ENCODE results near the gene UST.

The UST gene

DNA sequence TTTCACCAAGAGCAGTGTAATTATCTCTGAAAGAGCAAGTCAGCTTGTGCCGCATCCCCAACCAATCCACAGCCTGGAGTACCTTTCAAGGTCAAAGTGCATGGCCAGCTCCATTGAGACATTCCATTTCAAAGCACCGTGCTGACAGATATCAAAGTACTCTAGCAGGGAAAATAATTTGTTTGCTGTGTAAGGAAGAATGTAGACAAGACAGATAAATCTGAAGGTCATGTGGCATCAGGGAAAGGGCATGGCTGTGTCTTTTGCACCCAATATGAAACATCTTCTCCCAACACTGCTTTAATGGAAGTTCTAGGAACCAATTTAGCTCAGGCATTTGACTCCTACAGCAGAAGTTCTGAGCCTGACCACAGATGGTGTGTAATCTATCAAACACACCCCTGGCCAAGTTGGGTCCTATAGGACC lies 328.0 kb downstream of the UST start:
- no peak for DNase-seq (ENCODE audit: low read depth)
- TF ChIP-seq, protein P1, sequence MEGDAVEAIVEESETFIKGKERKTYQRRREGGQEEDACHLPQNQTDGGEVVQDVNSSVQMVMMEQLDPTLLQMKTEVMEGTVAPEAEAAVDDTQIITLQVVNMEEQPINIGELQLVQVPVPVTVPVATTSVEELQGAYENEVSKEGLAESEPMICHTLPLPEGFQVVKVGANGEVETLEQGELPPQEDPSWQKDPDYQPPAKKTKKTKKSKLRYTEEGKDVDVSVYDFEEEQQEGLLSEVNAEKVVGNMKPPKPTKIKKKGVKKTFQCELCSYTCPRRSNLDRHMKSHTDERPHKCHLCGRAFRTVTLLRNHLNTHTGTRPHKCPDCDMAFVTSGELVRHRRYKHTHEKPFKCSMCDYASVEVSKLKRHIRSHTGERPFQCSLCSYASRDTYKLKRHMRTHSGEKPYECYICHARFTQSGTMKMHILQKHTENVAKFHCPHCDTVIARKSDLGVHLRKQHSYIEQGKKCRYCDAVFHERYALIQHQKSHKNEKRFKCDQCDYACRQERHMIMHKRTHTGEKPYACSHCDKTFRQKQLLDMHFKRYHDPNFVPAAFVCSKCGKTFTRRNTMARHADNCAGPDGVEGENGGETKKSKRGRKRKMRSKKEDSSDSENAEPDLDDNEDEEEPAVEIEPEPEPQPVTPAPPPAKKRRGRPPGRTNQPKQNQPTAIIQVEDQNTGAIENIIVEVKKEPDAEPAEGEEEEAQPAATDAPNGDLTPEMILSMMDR (IDR thresholded peaks at IDR 0.05; ENCODE audit: low read depth, low read length, missing control alignments): no peak
- no peak overlapping the region for H3K4me3 ChIP-seq (ENCODE audit: low read depth, low read length)

DNA sequence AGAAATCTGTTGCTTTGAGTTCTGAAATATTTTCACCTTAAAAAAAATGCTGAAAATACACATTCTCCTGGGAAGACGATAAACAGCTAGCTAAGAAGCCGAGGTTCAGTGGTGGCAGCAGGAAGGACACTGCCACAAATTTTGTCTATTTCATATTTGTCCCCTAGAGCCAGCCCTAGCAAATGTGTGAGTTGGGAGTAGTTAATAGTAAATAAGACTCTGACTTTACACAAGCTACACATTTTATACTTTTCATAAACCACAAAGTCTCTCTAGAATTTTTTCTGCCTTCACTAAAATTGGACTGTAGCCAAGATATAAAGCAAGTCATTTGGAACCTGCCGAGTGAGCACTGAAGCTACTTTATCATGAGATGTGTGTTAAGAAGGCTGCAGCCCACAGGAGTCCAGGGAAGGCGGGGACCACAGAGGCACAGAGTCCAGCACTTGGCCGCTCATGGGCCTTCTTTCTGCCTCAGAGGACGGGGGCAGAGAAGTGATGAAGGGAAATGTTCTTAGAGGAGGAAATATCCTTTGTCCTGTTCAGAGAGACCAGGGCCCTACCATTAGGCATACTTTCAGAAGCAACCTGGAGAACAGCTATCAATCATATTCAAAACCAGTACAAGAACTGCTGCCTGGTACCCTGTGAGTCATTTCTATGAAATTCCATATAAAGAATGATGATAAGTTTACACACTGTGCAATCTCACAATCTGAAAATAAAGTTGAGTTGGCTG lies 329.0 kb downstream of the UST start:
- DNase-seq (ENCODE audit: low read depth): no peak
- TF ChIP-seq, protein P1 (IDR thresholded peaks at IDR 0.05; ENCODE audit: low read depth, low read length, missing control alignments): no peak
- H3K4me3 ChIP-seq (ENCODE audit: low read depth, low read length): no peak overlapping the region

DNA sequence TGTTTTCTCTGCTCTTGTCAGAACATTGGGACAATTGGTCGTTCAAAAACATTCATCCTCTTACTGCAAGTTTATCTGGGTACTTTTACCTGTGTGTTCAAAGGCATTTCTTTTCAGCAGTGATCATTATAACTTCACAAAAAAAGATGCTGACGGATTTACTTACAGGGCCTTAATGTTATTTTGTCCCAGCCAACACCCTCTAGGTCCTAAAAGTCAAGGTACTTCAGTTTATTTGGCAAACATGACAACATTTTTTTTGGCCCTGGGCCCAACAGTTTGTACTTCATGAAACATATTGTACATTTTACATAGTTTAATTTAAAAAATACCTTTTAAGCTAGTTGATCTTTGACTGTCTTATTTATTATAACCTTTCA lies 329.5 kb downstream of the UST start:
- TF ChIP-seq, protein P1 (IDR thresholded peaks at IDR 0.05; ENCODE audit: low read depth, low read length, missing control alignments): no peak
- H3K4me3 ChIP-seq (ENCODE audit: low read depth, low read length): no peak overlapping the region
- DNase-seq (ENCODE audit: low read depth): no peak

DNA sequence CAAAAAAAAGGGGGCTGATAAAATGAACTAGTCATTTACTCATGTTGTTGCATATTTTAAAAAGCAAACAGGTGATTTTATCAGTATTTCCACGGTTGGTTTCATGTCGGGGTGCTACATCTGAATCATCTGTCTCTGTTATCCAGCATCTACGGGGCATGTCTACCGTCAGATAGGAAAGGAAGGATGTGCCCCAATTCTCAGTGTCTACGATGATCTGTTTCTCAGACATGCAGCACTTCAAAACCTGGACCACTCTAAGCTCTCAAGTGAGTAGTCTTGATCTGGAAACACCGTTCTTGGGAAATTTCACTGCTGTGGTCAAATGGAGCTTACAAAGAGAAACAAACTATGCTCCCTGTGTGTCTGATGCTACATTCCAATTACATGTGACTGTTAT lies 330.4 kb downstream of the UST start:
- TF ChIP-seq, protein P1 (IDR thresholded peaks at IDR 0.05; ENCODE audit: low read depth, low read length, missing control alignments): no peak
- H3K4me3 ChIP-seq (ENCODE audit: low read depth, low read length): no peak overlapping the region
- DNase-seq (ENCODE audit: low read depth): no peak

DNA sequence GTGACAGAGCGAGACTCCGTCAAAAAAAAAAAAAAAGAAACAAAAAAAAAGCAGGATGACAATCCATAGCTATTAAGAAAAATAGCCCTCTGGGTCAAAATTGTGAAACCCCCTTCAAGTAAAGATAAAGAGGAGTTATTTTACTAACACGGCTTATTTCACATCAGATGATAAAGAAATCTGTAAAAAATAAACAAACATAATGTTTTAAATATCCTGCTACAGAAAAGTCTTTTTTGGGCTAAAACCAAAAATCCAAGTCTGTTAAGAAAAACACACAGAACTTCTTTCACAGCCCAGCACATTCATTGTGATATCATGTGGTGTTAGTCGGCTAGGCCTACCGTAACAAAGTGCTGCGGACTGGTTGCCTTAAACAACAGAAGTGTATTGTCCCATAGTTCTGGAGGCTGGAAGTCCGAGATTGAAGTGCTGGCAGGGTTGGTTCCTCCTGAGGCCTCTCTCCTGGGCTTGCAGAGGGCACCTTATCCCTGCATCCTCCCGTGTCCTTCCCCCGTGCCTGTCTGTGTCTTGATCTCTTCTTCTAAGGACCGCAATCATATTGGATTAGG lies 331.5 kb downstream of the UST start:
- TF ChIP-seq, protein P1 (IDR thresholded peaks at IDR 0.05; ENCODE audit: low read depth, low read length, missing control alignments): no peak
- H3K4me3 ChIP-seq (ENCODE audit: low read depth, low read length): no peak overlapping the region
- no peak for DNase-seq (ENCODE audit: low read depth)

DNA sequence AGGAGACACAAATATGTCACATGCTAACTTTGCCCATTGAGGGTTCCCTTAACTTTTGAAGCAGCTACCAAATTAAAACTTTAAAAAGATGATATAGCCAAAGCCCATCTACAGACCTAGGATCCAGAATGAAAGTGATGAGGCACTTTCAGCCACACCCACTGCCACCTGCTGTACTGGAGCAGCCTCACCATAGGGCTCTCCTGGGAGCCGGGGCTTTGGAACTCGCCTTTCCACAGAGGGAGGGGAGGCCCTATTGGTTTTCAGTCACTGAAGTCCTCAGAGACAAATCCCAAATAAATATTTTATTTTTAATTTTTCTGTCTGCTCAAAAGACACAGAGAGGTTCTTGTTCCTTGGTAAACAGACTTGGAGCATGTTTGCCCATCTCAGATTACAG lies 332.6 kb downstream of the UST start:
- TF ChIP-seq, protein P1 (IDR thresholded peaks at IDR 0.05; ENCODE audit: low read depth, low read length, missing control alignments): no peak
- no peak for DNase-seq (ENCODE audit: low read depth)

More for the DNA sequence above, 332.6 kb downstream of the UST start:
- H3K4me3 ChIP-seq (ENCODE audit: low read depth, low read length): no peak overlapping the region
